NOMO-1 treated with dmso at 0.1 percent for 144 hours (cell line): ENCODE measurements around the gene NHSL2.
"Not testable (repeated sequence)": the region's sequence is repeated elsewhere in the genome, so short reads cannot be mapped to it uniquely, and the experiment has no call there.

Source experiments
- DNase-seq: peaks from one replicate; lab custom pipeline; 2025; ENCODE audit not compliant: unreplicated experiment; lab: John Stamatoyannopoulos, UW

Gene NHSL2

GRCh38 chrX:71910643-71910985 lies at the start of gene NHSL2:
Gene NHSL2 (plus strand): TSS chrX:71910845.
- DNase-seq = no peak

- DNase-seq = no peak
Measured at GRCh38 chrX:71867680-71868079, 43.0 kb upstream of the NHSL2 start.

GRCh38 chrX:71869566-71869965 lies 41.1 kb upstream of the NHSL2 start:
- not testable (repeated sequence) for DNase-seq

- DNase-seq = no peak
Measured at GRCh38 chrX:71870208-71871098, 40.2 kb upstream of the NHSL2 start.

GRCh38 chrX:71871367-71871766 lies 39.3 kb upstream of the NHSL2 start:
- DNase-seq = no peak

- DNase-seq = no peak
Measured at GRCh38 chrX:71872542-71873458, 37.8 kb upstream of the NHSL2 start.

GRCh38 chrX:71873459-71873833 lies 37.2 kb upstream of the NHSL2 start:
- no peak for DNase-seq

- DNase-seq = not testable (repeated sequence)
Measured at GRCh38 chrX:71876841-71877240, 33.8 kb upstream of the NHSL2 start.

GRCh38 chrX:71885099-71885498 lies 25.5 kb upstream of the NHSL2 start:
- no peak for DNase-seq

GRCh38 chrX:71895607-71896006 lies 15.0 kb upstream of the NHSL2 start:
- no peak for DNase-seq

- DNase-seq = no peak
Measured at GRCh38 chrX:71906144-71906543, 4.5 kb upstream of the NHSL2 start.

- no peak for DNase-seq
Measured at GRCh38 chrX:71908387-71908786, 2.3 kb upstream of the NHSL2 start.

- no peak for DNase-seq
Measured at GRCh38 chrX:71909956-71910355, 689 bp upstream of the NHSL2 start.

GRCh38 chrX:71910986-71911730 lies 513 bp downstream of the NHSL2 start:
- DNase-seq = no peak

GRCh38 chrX:71911731-71912050 lies 1.0 kb downstream of the NHSL2 start:
- no peak for DNase-seq

GRCh38 chrX:71912156-71912555 lies 1.5 kb downstream of the NHSL2 start:
- no peak for DNase-seq

GRCh38 chrX:71913156-71913950 lies 2.7 kb downstream of the NHSL2 start:
- no peak for DNase-seq

GRCh38 chrX:71917621-71918343 lies 7.1 kb downstream of the NHSL2 start:
- DNase-seq = no peak

- no peak for DNase-seq
Measured at GRCh38 chrX:71919431-71919830, 8.8 kb downstream of the NHSL2 start.

GRCh38 chrX:71919886-71920285 lies 9.2 kb downstream of the NHSL2 start:
- no peak for DNase-seq
